Esophagus (tissue), 2 donors: ENCODE measurements around the gene ZNF487. TPM values are rescaled to one million over a fixed set of nuclear protein-coding genes. Genes with fewer than 3 reads are reported as not detected.

Source experiments
- H3K27ac ChIP-seq, 2 donors: one replicate each; pipeline ENCODE4 v1.5.1; 2013; ENCODE audit warnings: low read depth in 2 of 2, mild to moderate bottlenecking in 2 of 2, inconsistent platforms in 1 of 2, low read length in 1 of 2, moderate library complexity in 1 of 2
- H3K27me3 ChIP-seq, 2 donors: one replicate each; pipeline ENCODE4 v1.6.1; 2013; ENCODE audit warnings: low read length in 2 of 2, control low read depth in 1 of 2, mild to moderate bottlenecking in 1 of 2; ENCODE audit not compliant: insufficient read depth in 2 of 2, control insufficient read depth in 1 of 2
- H3K36me3 ChIP-seq, 2 donors: one replicate each; pipeline ENCODE4 v1.6.1; 2013; ENCODE audit warnings: low read length in 1 of 2; ENCODE audit not compliant: control insufficient read depth in 2 of 2, insufficient read depth in 2 of 2
- H3K4me1 ChIP-seq, 2 donors: one replicate each; pipeline ENCODE4 v1.6.1; 2013; ENCODE audit warnings: low read length in 1 of 2; ENCODE audit not compliant: control insufficient read depth in 2 of 2, insufficient read depth in 2 of 2
- H3K4me3 ChIP-seq, 2 donors: one replicate each; pipeline ENCODE4 v1.5.1; 2013; ENCODE audit warnings: low read length in 2 of 2, mild to moderate bottlenecking in 2 of 2, low read depth in 1 of 2, moderate library complexity in 1 of 2
- H3K9me3 ChIP-seq, 2 donors: one replicate each; pipeline ENCODE4 v1.6.1; 2013; ENCODE audit warnings: mild to moderate bottlenecking in 2 of 2, low read depth in 1 of 2, low read length in 1 of 2, moderate library complexity in 1 of 2; ENCODE audit not compliant: control insufficient read depth in 2 of 2, insufficient read depth in 1 of 2
- WGBS, 2 donors: extraction: QIAGEN DNeasy Blood & Tissue Kit; methylation state at CpG; one replicate each; pipeline ENCODE4 v1.1.7; 2013; 5-methylcytosine and 5-hydroxymethylcytosine counted together
- polyA plus RNA-seq, 2 donors: library from polyadenylated mRNA; stranded (reverse); fragments of 200-250 nt; gene quantifications; one replicate each; pipeline ENCODE4 v1.2.3, GENCODE V29; 2013
- donor health status: healthy with polysubstance abuse.
- donor health status: Bipolar disorder and iron deficiency.

ZNF487 gene
- polyA plus RNA-seq, 2 donors, result 2.7 to 3.7 TPM

GRCh38 chr10:43402880-43403452, 33.9 kb upstream of the ZNF487 start:
- Histone ChIP-seq H3K36me3 (no peaks in the 10 kb centered on the region), H3K9me3 (no peaks in the 10 kb centered on the region), H3K4me3 (no peak overlapping the region), H3K4me1 (peaks cover 2 to 15% of the 10 kb centered on the region in 2 donors), H3K27ac (no peak overlapping the region), H3K27me3 (no peaks in the 10 kb centered on the region)
- 65 to 67% methylated on average over 7 of the region's 7 CpGs for WGBS, 2 donors

DNA sequence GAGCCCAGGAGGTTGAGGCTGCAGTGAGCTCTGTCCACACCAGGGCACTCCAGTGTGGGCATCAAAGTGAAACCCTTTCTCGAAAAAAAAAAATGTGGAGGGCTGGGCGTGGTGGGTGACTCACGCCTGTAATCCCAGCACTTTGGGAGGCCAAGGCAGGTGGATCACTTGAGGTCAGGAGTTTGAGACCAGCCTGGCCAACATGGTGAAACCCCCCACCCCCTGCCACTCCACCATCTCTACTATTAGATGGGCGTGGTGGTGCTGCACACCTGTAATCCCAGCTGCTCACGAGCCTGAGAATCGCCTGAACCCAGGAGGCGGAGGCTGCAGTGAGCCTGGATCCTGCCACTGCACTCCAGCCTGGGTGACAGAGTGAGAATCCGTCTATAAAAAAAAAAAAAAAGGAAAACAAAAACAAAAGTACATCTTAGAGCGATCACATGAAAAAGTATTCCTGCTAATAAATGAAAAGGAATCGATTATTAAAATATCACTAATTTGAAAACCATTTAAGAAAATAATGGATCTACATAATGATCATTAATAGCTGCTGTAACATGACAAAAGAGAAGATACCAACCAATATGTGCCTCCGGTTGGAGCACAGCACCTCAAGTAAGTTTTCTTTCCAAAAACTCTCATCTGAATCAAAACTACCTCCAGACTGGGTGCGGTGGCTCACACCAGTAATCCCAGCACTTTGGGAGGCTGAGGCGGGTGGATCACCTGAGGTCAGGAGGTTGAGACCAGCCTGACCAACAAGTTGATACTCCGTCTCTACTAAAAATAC, 32.8 kb upstream of the ZNF487 start:
- peak overlapping the region in 1 of 2 donors; percentile 18 for H3K4me3 ChIP-seq
- WGBS, 2 donors, result 54 to 55% methylated on average over 14 of the region's 14 CpGs
- H3K27ac ChIP-seq, result no peak overlapping the region
- no peaks in the 10 kb centered on the region for H3K36me3 ChIP-seq
- H3K9me3 ChIP-seq, result no peaks in the 10 kb centered on the region
- peaks cover 2 to 9% of the 10 kb centered on the region in 2 donors for H3K4me1 ChIP-seq
- H3K27me3 ChIP-seq, result no peaks in the 10 kb centered on the region

GRCh38 chr10:43404704-43405084, 32.2 kb upstream of the ZNF487 start:
- H3K4me3 ChIP-seq, result peak overlapping the region in 1 of 2 donors; percentile 18
- peaks cover 2 to 8% of the 10 kb centered on the region in 2 donors for H3K4me1 ChIP-seq
- H3K27ac ChIP-seq, result no peak overlapping the region
- 42 to 45% methylated on average over 6 of the region's 6 CpGs for WGBS, 2 donors
- H3K9me3 ChIP-seq, result no peaks in the 10 kb centered on the region
- no peaks in the 10 kb centered on the region for H3K36me3 ChIP-seq
- no peaks in the 10 kb centered on the region for H3K27me3 ChIP-seq

DNA sequence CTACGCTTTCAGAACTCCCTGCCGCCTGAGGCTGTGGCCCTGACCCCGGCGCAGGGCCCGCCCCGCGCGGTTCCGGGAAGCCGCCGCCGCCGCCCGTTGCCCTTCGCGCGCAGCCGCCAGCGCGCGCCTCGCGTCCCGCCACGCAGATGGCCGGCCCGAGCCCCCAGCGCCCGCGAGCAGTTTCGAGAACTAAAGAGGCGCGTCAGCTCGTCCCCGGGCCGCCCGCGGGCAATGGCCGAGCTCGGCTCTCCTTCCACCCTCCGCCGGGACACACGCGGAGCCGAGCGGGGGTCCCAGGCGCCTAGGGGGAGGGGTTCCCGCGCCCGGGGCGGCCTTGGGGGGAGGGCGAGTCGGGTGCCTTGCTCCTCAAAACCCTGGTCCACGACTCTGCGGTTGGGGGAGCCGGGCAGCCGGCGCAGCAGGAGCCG, 29.7 kb upstream of the ZNF487 start:
- no peaks in the 10 kb centered on the region for H3K9me3 ChIP-seq
- 0% methylated on average over 55 to 59 of the region's 59 CpGs for WGBS, 2 donors
- H3K4me3 ChIP-seq, result peak overlapping the region; percentile 66 to 72
- no peaks in the 10 kb centered on the region for H3K36me3 ChIP-seq
- H3K27ac ChIP-seq, result peak overlapping the region; percentile 94 to 98
- H3K4me1 ChIP-seq, result peaks cover 0 to 4% of the 10 kb centered on the region in 2 donors
- no peaks in the 10 kb centered on the region for H3K27me3 ChIP-seq

DNA sequence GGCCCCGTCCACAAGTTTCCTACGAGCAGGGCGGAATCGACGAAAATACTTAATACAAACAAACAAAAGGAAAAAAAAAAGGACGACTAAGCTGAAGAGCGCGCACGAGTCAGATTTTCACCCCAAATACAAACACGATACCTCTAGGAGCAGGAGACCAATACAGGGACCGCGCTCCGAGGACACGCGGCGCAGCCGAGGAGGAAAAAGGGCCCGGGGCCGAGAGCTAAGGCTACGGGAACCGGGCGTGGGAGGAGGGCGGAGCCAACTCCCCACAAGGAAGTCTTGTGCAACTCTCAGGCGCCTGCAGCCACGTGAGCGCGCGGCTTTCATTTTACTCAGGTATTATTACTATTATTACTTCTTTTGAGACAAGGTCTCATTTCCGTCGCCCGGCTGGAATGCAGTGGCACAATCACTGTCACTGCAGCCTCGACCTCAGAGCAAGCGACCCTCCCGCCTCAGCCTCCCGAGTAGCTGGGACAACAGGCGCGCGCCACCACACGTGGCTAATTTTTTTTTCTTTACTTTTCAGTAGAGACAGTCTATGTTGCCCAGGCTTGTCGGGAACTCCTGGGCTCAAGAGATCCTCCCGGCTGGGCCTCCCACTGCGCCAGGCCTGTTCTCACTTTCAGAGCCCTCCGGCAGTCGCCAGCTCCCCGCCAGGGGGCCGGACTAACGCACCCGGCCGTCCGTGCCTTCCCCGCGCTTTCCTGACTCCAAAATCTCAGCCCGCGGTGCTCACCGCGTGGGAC, 29.2 kb upstream of the ZNF487 start:
- Histone ChIP-seq H3K4me3 (peak overlapping the region; percentile 66 to 72), H3K36me3 (no peaks in the 10 kb centered on the region), H3K27ac (peak overlapping the region; percentile 94 to 98), H3K27me3 (no peaks in the 10 kb centered on the region), H3K4me1 (peaks cover 0 to 4% of the 10 kb centered on the region in 2 donors), H3K9me3 (no peaks in the 10 kb centered on the region)
- WGBS, 2 donors, result 0 to 1% methylated on average over 56 of the region's 56 CpGs

DNA sequence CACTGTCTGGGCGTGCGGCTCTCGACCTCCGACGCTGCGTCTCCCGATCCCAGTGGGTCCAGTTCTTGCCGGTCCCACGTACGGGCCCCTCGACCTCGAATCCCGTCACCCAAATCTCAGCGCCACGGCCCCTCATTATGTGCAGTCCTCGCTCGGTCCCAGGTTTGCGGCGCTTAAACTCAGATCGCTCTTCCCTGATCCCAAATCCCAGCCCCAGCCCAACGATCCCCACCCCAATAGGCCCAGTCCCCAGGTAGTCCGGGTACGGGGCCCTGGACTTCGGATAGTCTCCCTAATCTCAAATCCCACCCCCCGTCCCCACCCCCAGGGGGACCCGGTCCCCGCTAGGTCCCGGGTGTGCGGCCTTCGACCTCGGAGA, 28.6 kb upstream of the ZNF487 start:
- no peaks in the 10 kb centered on the region for H3K27me3 ChIP-seq
- no peaks in the 10 kb centered on the region for H3K36me3 ChIP-seq
- H3K27ac ChIP-seq, result peak overlapping the region; percentile 94 to 98
- H3K4me3 ChIP-seq, result peak overlapping the region; percentile 66 to 72
- H3K4me1 ChIP-seq, result peaks cover 0 to 4% of the 10 kb centered on the region in 2 donors
- WGBS, 2 donors, result 0 to 1% methylated on average over 31 of the region's 31 CpGs
- no peaks in the 10 kb centered on the region for H3K9me3 ChIP-seq

DNA sequence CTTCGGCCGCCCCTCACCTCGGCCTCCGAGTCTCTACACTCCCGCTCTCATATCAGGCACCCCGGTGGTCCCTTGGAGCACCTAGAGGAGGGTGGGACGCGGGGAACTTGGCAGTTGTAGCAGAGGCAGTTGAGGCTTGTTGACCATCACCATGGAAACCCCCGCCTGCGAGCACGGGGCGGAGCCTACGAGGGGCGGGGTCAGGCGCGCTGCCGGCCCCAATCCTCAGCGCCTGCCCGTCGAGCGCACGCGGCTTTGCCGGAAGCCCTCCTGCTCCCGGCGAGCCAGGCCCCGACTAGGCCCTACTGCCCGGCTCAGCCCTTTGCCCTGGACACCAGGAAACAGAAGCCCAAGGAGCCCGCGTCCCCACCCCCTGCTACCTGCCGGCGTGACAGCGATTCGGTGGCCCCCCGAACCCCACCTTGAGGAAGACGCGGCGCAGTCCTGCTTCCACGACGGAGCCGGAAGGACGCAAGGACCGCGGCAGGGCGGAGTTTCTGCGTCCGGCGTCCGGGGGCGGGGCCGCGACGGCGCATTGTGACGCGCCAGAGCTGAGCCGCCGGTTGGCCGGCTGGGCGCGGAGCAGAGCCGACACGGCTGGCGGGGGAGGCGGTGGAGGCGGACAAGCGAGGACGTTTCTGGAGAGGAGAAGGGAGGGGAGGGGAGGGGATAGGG, 28.1 kb upstream of the ZNF487 start, which contains the start of gene HNRNPF:
Gene HNRNPF (minus strand): TSS at position 477 of the 675 bp plus-strand sequence. CDS start 21,302 bp downstream, outside the sequence.
- 0 to 1% methylated on average over 68 of the region's 68 CpGs for WGBS, 2 donors
- Histone ChIP-seq H3K36me3 (no peaks in the 10 kb centered on the region), H3K4me1 (peaks cover 0 to 2% of the 10 kb centered on the region in 2 donors), H3K27me3 (no peaks in the 10 kb centered on the region), H3K27ac (peak within 1 kb of the TSS; percentile 94 to 98), H3K4me3 (peak within 1 kb of the TSS; percentile 66 to 72), H3K9me3 (no peaks in the 10 kb centered on the region)

DNA sequence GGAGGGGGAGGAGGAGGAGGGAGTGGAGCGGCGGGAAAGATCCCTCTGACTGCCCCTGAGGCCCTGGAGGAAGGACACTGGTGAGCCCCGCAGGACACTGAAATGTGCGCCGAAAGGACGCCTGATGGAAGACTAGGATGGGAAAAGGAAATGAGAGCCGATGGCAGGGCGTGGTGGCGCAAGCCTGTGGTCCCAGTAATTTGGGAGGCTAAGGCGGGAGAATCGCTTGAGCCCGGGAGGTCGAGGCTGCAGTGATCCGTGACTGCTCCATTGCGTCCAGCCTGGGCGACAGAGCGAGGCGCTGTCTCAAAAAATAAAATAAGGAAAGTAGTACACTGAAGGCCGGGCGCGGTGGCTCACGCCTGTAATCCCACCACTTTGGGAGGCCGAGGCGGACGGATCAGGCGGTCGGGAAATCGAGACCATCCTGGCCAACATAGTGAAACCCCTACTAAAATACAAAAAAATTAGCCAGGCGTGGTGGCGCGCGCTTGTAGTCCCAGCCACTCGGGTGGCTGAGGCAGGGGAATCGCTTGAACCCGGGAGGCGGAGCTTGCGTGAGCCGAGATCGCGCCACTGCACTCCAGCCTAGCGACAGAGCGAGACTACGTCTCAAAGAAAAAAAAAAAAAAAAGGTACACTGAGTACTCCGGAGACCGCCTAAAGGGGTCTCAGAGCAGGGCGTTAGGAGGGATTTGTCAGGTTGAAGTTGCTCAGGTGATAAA, 27.4 kb upstream of the ZNF487 start:
- WGBS, 2 donors, result 4 to 11% methylated on average over 46 of the region's 46 CpGs
- H3K4me3 ChIP-seq, result peak overlapping the region; percentile 58 to 72
- no peaks in the 10 kb centered on the region for H3K27me3 ChIP-seq
- H3K27ac ChIP-seq, result peak overlapping the region; percentile 94 to 96
- H3K9me3 ChIP-seq, result no peaks in the 10 kb centered on the region
- H3K36me3 ChIP-seq, result no peaks in the 10 kb centered on the region
- H3K4me1 ChIP-seq, result no peaks in the 10 kb centered on the region
